Measurements from ENCODE around the gene ATP7A.

- TF ChIP-seq CTCF (IDR thresholded peaks at IDR 0.05) (no peak), POLR2A (IDR thresholded peaks at IDR 0.05) (no peak)
These were observed 117.3 kb downstream of the ATP7A start for GRCh38 chrX:78027798-78028197.

All from Peyer's patch (tissue), 4 donors.